ENCODE measurements around the gene PPP1CA. TPM values are rescaled to one million over a fixed set of nuclear protein-coding genes. Genes with fewer than 3 reads are reported as not detected.

Gene PPP1CA
- total RNA-seq, 1 donor from 2014 or later, result 239 TPM

- peak; percentile 83 for DNase-seq (ENCODE audit: low read depth, low spot score)
These were observed 48.2 kb downstream of the PPP1CA start, which contains the start of gene POLD4 for GRCh38 chr11:67353317-67354074. Gene POLD4, minus strand, starts transcription at chr11:67353546. Its CDS starts 147 bp downstream, at chr11:67353399.

GRCh38 chr11:67352546-67353316, 48.9 kb downstream of the PPP1CA start:
- no peak for DNase-seq (ENCODE audit: low read depth, low spot score)

- no peak for DNase-seq (ENCODE audit: low read depth, low spot score)
These were observed 50.2 kb downstream of the PPP1CA start for GRCh38 chr11:67351275-67352005.

- no peak for DNase-seq (ENCODE audit: low read depth, low spot score)
These were observed 51.7 kb downstream of the PPP1CA start for GRCh38 chr11:67349928-67350465.

- no peak for DNase-seq (ENCODE audit: low read depth, low spot score)
These were observed 52.2 kb downstream of the PPP1CA start for GRCh38 chr11:67349457-67349856.

- DNase-seq (ENCODE audit: low read depth, low spot score), result no peak
These were observed 52.6 kb downstream of the PPP1CA start for GRCh38 chr11:67349036-67349435.

Other genes starting within 250 kb of the PPP1CA start
- 35.7 and 49.5 TPM in 2 replicates for gene GRK2, start 135.4 kb downstream of the PPP1CA start, total RNA-seq
- 27.0 and 30.1 TPM in 2 replicates for gene ANKRD13D, start 112.6 kb downstream of the PPP1CA start, total RNA-seq
- 7.6 and 7.7 TPM in 2 replicates for gene SSH3, start 98.3 kb downstream of the PPP1CA start, total RNA-seq
- gene POLD4, start 48.3 kb downstream of the PPP1CA start, total RNA-seq, result 22.9 and 29.2 TPM in 2 replicates
- 1.6 and 2.2 TPM in 2 replicates for gene CLCF1, start 28.3 kb downstream of the PPP1CA start, total RNA-seq
- gene RAD9A, start 9.9 kb downstream of the PPP1CA start, total RNA-seq, result 5.0 and 5.3 TPM in 2 replicates
- not detected in 2 replicates for gene TBC1D10C, start 2.2 kb upstream of the PPP1CA start, total RNA-seq
- 0.07 TPM in 1 of 2 replicates, not detected in the other for gene CARNS1, start 13.8 kb upstream of the PPP1CA start, total RNA-seq
- gene RPS6KB2, start 26.6 kb upstream of the PPP1CA start, total RNA-seq, result 46.2 and 54.3 TPM in 2 replicates
- gene PTPRCAP, start 35.8 kb upstream of the PPP1CA start, total RNA-seq, result 0.14 and 0.40 TPM in 2 replicates
- gene CORO1B, start 41.6 kb upstream of the PPP1CA start, total RNA-seq, result 154 and 169 TPM in 2 replicates
- gene GPR152, start 50.9 kb upstream of the PPP1CA start, total RNA-seq, result not detected in 2 replicates
- gene CABP4, start 53.5 kb upstream of the PPP1CA start, total RNA-seq, result 0.04 and 0.33 TPM in 2 replicates
- gene TMEM134, start 67.4 kb upstream of the PPP1CA start, total RNA-seq, result 14.4 and 15.7 TPM in 2 replicates
- 77.2 and 91.2 TPM in 2 replicates for gene AIP, start 81.2 kb upstream of the PPP1CA start, total RNA-seq
- gene PITPNM1, start 103.5 kb upstream of the PPP1CA start, total RNA-seq, result 15.5 and 16.4 TPM in 2 replicates
- gene CDK2AP2, start 106.3 kb upstream of the PPP1CA start, total RNA-seq, result 14.8 and 23.0 TPM in 2 replicates
- gene CABP2, start 121.6 kb upstream of the PPP1CA start, total RNA-seq, result not detected in 2 replicates
- 708 and 1,026 TPM in 2 replicates for gene GSTP1, start 182.0 kb upstream of the PPP1CA start, total RNA-seq
- 176 and 193 TPM in 2 replicates for gene NDUFV1, start 205.1 kb upstream of the PPP1CA start, total RNA-seq
- gene NUDT8, start 228.1 kb upstream of the PPP1CA start, total RNA-seq, result 8.1 and 16.3 TPM in 2 replicates
- gene TBX10, start 237.9 kb upstream of the PPP1CA start, total RNA-seq, result not detected in 2 replicates
- not detected in 2 replicates for gene ACY3, start 248.9 kb upstream of the PPP1CA start, total RNA-seq